Neural cell (in vitro differentiated cells): ENCODE results near the gene TBC1D5. TPM values are rescaled to one million over a fixed set of nuclear protein-coding genes. Genes with fewer than 3 reads are reported as not detected.
A peak's percentile ranks its signal among the peaks of the same experiment; 100 is the strongest.

ENCODE experiments used
- H2AFZ ChIP-seq: fragments of 200-600, 300-800 bp; sonication (generic), shearing (Covaris generic); 2 replicates; pipeline ENCODE4 v1.6.0; 2014; ENCODE audit warnings: low read depth, mild to moderate bottlenecking, antibody characterized with exemption, low read length, moderate library complexity
- H3F3A ChIP-seq: fragments of 200-600 bp; shearing (Covaris generic); 2 replicates; pipeline ENCODE4 v1.6.1; 2016; ENCODE audit warnings: mild to moderate bottlenecking, moderate library complexity, mixed read lengths, antibody characterized with exemption, low read length; ENCODE audit not compliant: insufficient read depth, poor library complexity, severe bottlenecking
- H3K27ac ChIP-seq: fragments of 200-600, 300-800 bp; sonication (generic), shearing (Covaris generic); 2 replicates; pipeline ENCODE4 v1.5.1; 2014; ENCODE audit warnings: mild to moderate bottlenecking, low read length, moderate library complexity
- H3K27me3 ChIP-seq: fragments of 300-800, 200-600 bp; sonication (generic), shearing (Covaris generic); 2 replicates; pipeline ENCODE4 v1.6.0; 2014; ENCODE audit warnings: mild to moderate bottlenecking, low read depth, low read length, moderate library complexity; ENCODE audit not compliant: insufficient read depth
- H3K36me3 ChIP-seq: fragments of 300-800, 200-600 bp; sonication (generic), shearing (Covaris generic); 2 replicates; pipeline ENCODE4 v1.5.1; 2014; ENCODE audit warnings: mild to moderate bottlenecking, antibody characterized with exemption, low read length, moderate library complexity; ENCODE audit not compliant: insufficient read depth
- H3K4me2 ChIP-seq: fragments of 300-800, 200-600 bp; sonication (generic), shearing (Covaris generic); 2 replicates; pipeline ENCODE4 v1.6.0; 2014; ENCODE audit warnings: mild to moderate bottlenecking, low read length
- H3K4me3 ChIP-seq: fragments of 300-800, 200-600 bp; sonication (generic), shearing (Covaris generic); 2 replicates; pipeline ENCODE4 v1.5.1; 2014; ENCODE audit warnings: mild to moderate bottlenecking, low read length, moderate library complexity
- H3K79me2 ChIP-seq: fragments of 200-600 bp; shearing (Covaris generic); replicated peaks from 2 replicates; pipeline ENCODE4 v1.6.0; 2014; ENCODE audit warnings: mild to moderate bottlenecking, low read length, moderate library complexity; ENCODE audit not compliant: insufficient read depth
- H3K9ac ChIP-seq: fragments of 300-800, 200-600 bp; sonication (generic), shearing (Covaris generic); 2 replicates; pipeline ENCODE4 v1.6.1; 2016; ENCODE audit warnings: mild to moderate bottlenecking, low read length, mixed read lengths
- H3K9me2 ChIP-seq: fragments of 200-600 bp; shearing (Covaris generic); 2 replicates; pipeline ENCODE4 v1.6.1; 2016; ENCODE audit warnings: mild to moderate bottlenecking, low read length, mixed read lengths; ENCODE audit not compliant: insufficient read depth
- H3K9me3 ChIP-seq: fragments of 200-600, 300-800 bp; sonication (generic), shearing (Covaris generic); 2 replicates; pipeline ENCODE4 v1.6.1; 2016; ENCODE audit warnings: mild to moderate bottlenecking, mixed run types, low read length, moderate library complexity, mixed read lengths
- H4K20me1 ChIP-seq: fragments of 200-600 bp; shearing (Covaris generic); 2 replicates; pipeline ENCODE4 v1.6.1; 2016; ENCODE audit warnings: mild to moderate bottlenecking, mixed run types; ENCODE audit not compliant: insufficient read depth
- EP300 ChIP-seq: fragments of 450-650 bp; conservative IDR thresholded peaks from 2 replicates; pipeline ENCODE4 v1.6.1; 2014; ENCODE audit warnings: antibody characterized with exemption, mild to moderate bottlenecking, moderate library complexity; ENCODE audit not compliant: poor library complexity, severe bottlenecking
- EZH2 ChIP-seq: fragments of 200-600, 300-800 bp; shearing (Covaris generic), sonication (generic); IDR thresholded peaks from 2 replicates; pipeline ENCODE4 v1.6.1; 2014; ENCODE audit warnings: antibody characterized with exemption, low read length, borderline replicate concordance, mild to moderate bottlenecking; ENCODE audit not compliant: insufficient read depth, poor library complexity, severe bottlenecking
- MXI1 ChIP-seq: fragments of 450-650 bp; conservative IDR thresholded peaks from 2 replicates; pipeline ENCODE4 v1.6.1; 2014; ENCODE audit warnings: antibody characterized with exemption, mild to moderate bottlenecking; ENCODE audit not compliant: poor library complexity, severe bottlenecking
- POLR2AphosphoS5 ChIP-seq: IDR thresholded peaks from 2 replicates; pipeline ENCODE4 v1.6.1; 2012
- RAD21 ChIP-seq: fragments of 450-650 bp; conservative IDR thresholded peaks from 2 replicates; pipeline ENCODE4 v1.6.1; 2014; ENCODE audit warnings: antibody characterized with exemption, mild to moderate bottlenecking, moderate library complexity
- SMC3 ChIP-seq: fragments of 450-650 bp; conservative IDR thresholded peaks from 2 replicates; pipeline ENCODE4 v1.6.1; 2014; ENCODE audit warnings: antibody characterized with exemption, mild to moderate bottlenecking, moderate library complexity; ENCODE audit not compliant: poor library complexity
- TAF1 ChIP-seq: IDR thresholded peaks from 2 replicates; pipeline ENCODE4 v1.6.1; 2012; ENCODE audit warnings: low read depth
- polyA plus RNA-seq: library from polyadenylated mRNA; depleted of rRNA; stranded (reverse); fragments of >200 nt; gene quantifications from 2 replicates; pipeline ENCODE4 v1.2.3, GENCODE V29; 2014
- TF ChIP-seq, protein P1 (sequence below): fragments of 450-650 bp; IDR thresholded peaks from 2 replicates; pipeline ENCODE4 v1.5.1; 2014; ENCODE audit warnings: antibody characterized with exemption, mild to moderate bottlenecking, moderate library complexity; ENCODE audit not compliant: poor library complexity, severe bottlenecking
- TF ChIP-seq, protein P2 (sequence below): IDR thresholded peaks from 2 replicates; pipeline ENCODE4 v1.6.1; 2012; ENCODE audit warnings: borderline replicate concordance

Gene TBC1D5
- polyA plus RNA-seq, 1 donor from 2014 or later, result 28.3 TPM

DNA sequence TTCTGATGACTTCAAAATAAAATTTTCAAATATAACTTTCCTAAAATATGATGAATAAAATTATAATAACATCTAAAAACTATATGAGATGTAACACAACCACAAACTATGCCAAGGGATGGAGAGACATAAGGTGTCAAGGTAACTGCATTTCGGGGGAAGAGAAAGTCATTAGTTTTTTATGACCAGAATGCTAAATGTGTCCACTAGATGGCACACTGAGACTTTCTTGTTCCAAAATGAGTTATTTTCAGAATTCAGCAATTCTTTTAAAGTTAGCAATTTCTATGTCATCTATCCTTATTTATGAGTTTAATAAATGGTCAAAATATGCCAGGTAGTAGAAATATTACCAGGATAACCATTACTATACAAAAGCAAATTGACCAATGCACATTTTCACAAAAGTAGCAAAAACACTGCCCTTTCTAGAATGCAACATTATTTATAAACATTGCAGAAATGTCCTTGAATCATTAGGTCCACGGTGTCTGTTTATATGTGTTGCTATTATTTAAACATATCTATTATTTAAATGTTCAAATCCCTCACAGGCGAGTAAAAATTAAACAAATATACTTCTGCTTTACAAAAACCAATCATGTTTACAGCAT is 483.5 kb downstream of the TBC1D5 start:
- H3K9me3 ChIP-seq, result no peaks in the 10 kb centered on the region
- H3K79me2 ChIP-seq, result no peaks in the 10 kb centered on the region
- no peaks in the 10 kb centered on the region for H3K36me3 ChIP-seq
- peak overlapping the region; percentile 87 for H3K27ac ChIP-seq
- peaks cover 4% of the 10 kb centered on the region for H3F3A ChIP-seq
- H3K4me3 ChIP-seq, result peak overlapping the region; percentile 38
- H3K9me2 ChIP-seq, result no peaks in the 10 kb centered on the region
- peak overlapping the region; percentile 54 for H3K4me2 ChIP-seq
- H4K20me1 ChIP-seq, result no peaks in the 10 kb centered on the region
- TF ChIP-seq TAF1 (no peak), EP300 (no peak), EZH2 (no peak), POLR2AphosphoS5 (no peak), MXI1 (no peak), SMC3 (peak; percentile 80), RAD21 (peak; percentile 84)
- TF ChIP-seq, protein P1, sequence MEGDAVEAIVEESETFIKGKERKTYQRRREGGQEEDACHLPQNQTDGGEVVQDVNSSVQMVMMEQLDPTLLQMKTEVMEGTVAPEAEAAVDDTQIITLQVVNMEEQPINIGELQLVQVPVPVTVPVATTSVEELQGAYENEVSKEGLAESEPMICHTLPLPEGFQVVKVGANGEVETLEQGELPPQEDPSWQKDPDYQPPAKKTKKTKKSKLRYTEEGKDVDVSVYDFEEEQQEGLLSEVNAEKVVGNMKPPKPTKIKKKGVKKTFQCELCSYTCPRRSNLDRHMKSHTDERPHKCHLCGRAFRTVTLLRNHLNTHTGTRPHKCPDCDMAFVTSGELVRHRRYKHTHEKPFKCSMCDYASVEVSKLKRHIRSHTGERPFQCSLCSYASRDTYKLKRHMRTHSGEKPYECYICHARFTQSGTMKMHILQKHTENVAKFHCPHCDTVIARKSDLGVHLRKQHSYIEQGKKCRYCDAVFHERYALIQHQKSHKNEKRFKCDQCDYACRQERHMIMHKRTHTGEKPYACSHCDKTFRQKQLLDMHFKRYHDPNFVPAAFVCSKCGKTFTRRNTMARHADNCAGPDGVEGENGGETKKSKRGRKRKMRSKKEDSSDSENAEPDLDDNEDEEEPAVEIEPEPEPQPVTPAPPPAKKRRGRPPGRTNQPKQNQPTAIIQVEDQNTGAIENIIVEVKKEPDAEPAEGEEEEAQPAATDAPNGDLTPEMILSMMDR, result peak; percentile 84
- TF ChIP-seq, protein P2, sequence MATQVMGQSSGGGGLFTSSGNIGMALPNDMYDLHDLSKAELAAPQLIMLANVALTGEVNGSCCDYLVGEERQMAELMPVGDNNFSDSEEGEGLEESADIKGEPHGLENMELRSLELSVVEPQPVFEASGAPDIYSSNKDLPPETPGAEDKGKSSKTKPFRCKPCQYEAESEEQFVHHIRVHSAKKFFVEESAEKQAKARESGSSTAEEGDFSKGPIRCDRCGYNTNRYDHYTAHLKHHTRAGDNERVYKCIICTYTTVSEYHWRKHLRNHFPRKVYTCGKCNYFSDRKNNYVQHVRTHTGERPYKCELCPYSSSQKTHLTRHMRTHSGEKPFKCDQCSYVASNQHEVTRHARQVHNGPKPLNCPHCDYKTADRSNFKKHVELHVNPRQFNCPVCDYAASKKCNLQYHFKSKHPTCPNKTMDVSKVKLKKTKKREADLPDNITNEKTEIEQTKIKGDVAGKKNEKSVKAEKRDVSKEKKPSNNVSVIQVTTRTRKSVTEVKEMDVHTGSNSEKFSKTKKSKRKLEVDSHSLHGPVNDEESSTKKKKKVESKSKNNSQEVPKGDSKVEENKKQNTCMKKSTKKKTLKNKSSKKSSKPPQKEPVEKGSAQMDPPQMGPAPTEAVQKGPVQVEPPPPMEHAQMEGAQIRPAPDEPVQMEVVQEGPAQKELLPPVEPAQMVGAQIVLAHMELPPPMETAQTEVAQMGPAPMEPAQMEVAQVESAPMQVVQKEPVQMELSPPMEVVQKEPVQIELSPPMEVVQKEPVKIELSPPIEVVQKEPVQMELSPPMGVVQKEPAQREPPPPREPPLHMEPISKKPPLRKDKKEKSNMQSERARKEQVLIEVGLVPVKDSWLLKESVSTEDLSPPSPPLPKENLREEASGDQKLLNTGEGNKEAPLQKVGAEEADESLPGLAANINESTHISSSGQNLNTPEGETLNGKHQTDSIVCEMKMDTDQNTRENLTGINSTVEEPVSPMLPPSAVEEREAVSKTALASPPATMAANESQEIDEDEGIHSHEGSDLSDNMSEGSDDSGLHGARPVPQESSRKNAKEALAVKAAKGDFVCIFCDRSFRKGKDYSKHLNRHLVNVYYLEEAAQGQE, result no peak
- no peaks in the 10 kb centered on the region for H3K27me3 ChIP-seq
- H3K9ac ChIP-seq, result peak overlapping the region; percentile 45
- no peak overlapping the region for H2AFZ ChIP-seq

DNA sequence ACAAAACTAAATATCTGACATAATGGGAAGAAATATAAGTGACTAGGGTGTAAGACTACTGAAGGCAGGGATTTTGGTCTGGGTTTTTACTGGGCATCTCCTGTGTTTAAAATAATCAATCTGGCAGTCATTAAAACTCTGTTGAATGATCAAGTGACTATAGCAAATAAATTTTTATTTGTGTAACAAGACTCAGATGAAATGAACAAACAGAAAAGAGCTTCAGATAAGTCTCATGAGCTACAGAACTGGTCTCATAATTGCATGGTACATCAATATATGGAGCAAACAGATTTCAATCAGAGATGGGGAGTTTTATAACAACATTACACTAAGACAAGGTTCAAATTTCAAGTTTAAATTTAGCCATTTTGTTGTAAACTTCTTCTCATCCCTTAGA is 485.2 kb downstream of the TBC1D5 start:
- Histone ChIP-seq H3K36me3 (no peaks in the 10 kb centered on the region), H4K20me1 (no peaks in the 10 kb centered on the region), H3F3A (peaks cover 4% of the 10 kb centered on the region), H3K4me3 (no peak overlapping the region), H3K27me3 (no peaks in the 10 kb centered on the region), H3K9me3 (no peaks in the 10 kb centered on the region), H3K9me2 (no peaks in the 10 kb centered on the region), H3K27ac (no peak overlapping the region), H3K4me2 (no peak overlapping the region), H2AFZ (no peak overlapping the region), H3K79me2 (no peaks in the 10 kb centered on the region), H3K9ac (no peak overlapping the region)
- TF ChIP-seq, protein P2, result no peak
- TF ChIP-seq EZH2, result no peak
- TF ChIP-seq EP300, result no peak
- TF ChIP-seq MXI1, result no peak
- TF ChIP-seq SMC3, result no peak
- TF ChIP-seq, protein P1, result no peak
- TF ChIP-seq POLR2AphosphoS5, result no peak
- TF ChIP-seq TAF1, result no peak
- TF ChIP-seq RAD21, result no peak
